HG03469 (cell line): ENCODE data around the gene PM20D1.
"Not testable (repeated sequence)": the region's sequence is repeated elsewhere in the genome, so short reads cannot be mapped to it uniquely, and the experiment has no call there.

Source experiments
- ATAC-seq: cut with Tn5 transposase; IDR thresholded peaks from one replicate; pipeline ENCODE4 v1.9.1; 2021; ENCODE audit warnings: mild to moderate bottlenecking, moderate library complexity, moderate number of reproducible peaks; ENCODE audit not compliant: unreplicated experiment

The PM20D1 gene, protein sequence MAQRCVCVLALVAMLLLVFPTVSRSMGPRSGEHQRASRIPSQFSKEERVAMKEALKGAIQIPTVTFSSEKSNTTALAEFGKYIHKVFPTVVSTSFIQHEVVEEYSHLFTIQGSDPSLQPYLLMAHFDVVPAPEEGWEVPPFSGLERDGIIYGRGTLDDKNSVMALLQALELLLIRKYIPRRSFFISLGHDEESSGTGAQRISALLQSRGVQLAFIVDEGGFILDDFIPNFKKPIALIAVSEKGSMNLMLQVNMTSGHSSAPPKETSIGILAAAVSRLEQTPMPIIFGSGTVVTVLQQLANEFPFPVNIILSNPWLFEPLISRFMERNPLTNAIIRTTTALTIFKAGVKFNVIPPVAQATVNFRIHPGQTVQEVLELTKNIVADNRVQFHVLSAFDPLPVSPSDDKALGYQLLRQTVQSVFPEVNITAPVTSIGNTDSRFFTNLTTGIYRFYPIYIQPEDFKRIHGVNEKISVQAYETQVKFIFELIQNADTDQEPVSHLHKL

DNA sequence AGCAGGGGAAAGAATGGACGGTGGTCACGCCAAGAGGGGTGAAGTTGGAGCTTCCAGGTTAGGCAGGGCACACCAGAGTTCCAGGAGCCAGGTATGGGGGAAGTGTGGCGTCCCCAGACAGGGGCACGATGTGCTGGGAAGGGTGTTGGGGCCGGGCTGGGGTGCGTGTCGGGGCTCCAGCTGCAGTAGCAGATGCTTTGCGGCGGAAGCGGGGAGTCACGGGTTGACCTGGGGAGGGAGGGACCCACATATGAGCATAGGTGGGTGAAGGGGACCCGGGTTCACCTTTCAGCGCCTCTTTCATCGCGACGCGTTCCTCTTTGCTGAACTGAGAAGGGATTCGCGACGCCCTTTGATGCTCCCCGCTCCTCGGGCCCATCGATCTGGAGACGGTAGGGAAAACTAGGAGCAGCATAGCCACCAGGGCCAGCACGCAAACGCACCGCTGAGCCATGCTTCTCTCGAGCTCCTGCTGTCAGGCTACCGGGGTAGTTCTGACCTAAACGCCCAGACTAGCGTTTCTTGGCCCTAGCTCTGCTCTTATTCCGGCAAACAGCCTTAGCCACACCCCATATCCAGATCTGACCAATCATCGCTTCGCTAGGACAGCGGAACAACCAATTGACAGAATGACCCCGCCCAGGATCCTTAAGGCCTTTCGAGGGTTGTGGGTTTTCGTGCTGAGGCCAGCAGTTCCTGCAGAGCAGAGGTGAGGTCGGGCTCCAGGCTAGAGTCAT is at the start of gene PM20D1:
Gene PM20D1 (minus strand): TSS at position 514 of the 737 bp plus-strand sequence. CDS start 60 bp downstream, at position 454.
- ATAC-seq, result peak; percentile 88

DNA sequence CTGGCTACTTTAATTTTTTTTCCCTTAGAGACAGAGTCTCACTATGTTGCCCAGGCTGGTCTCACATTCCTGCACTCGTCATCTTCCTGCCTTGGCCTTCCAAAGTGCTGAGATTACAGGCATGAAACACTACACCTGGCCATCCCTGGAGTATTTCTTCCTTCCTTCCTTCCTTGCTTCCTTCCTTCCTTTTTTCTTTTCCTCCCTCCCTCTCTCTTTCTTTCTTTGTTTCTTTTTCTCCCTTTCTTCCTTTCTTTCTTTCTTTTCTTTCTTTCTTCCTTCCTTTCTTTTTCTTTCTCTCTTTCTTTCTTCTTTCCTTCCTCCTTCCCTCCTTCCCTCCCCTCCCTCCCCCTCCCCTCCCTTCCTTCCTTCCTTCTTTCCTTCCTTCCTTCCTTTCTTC is 46.4 kb upstream of the PM20D1 start:
- ATAC-seq, result no peak

DNA sequence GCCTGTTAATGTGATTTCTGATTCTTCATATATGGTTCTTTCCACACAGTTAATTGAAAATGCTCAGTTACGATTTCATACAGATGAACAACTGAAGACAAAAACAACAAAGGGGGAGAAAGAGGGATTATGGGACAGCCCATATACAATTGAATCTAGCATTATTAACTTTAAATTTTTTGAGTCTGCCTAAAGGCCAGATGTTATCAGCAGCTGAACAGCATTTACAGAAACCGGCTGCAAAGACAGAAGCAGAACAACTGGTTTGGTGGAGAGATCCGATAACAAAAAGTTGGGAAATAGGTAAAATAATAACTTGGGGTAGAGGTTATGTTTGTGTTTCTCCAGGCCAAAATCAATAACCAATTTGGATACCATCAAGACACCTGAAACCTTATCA is 44.2 kb upstream of the PM20D1 start:
- ATAC-seq, result not testable (repeated sequence)

- not testable (repeated sequence) for ATAC-seq
These were observed 42.2 kb upstream of the PM20D1 start for GRCh38 chr1:205892175-205892574.

DNA sequence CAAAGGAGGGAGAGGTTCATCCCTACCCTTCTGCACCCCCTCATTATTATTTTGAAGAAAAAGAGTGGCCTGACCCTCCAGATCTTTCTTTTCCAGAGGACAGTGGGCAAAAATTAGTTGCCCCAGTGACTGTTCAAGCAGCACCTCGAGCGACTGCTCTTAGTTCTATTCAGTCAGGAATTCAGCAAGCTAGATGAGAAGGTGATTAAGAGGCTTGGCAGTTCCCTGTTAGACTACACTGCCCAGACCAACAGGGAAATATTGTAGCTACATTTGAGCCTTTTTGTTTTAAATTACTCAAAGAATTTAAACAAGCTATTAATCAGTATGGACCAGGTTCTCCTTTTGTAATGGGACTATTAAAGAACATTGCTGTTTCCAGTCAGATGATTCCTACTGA is 41.5 kb upstream of the PM20D1 start:
- ATAC-seq, result not testable (repeated sequence)

DNA sequence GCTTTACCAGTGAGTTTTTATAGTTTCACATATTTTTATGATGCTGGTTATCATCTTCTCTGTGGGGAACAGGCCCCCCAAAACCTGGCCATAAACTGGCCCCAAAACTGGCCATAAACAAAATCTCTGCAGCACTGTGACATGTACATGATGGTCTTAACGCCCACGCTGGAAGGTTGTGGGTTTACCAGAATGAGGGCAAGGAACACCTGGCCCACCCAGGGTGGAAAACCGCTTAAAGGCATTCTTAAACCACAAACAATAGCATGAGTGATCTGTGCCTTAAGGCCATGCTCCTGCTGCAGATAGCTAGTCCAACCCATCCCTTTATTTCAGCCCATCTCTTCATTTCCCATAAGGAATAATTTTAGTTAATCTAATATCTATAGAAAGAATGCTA is 40.7 kb upstream of the PM20D1 start:
- not testable (repeated sequence) for ATAC-seq

DNA sequence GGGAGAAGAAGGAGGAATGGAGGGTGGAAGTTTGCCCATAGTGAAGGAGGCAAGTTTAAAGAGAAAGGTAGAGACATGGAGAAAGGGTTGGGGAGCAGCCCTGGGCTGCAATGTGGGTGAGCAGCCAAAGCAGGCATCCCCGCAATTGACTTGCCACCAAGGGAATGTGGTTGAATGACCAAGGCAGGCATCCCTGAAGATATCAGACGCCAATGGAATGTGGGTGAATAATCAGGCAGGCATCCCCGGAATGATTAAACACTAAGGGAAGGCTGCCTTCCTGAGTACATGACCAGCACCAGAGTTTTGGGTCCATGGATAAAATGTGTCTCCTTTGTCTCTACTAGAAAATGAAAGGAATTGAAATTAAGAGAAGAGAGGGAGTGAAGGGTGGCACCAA is 39.8 kb upstream of the PM20D1 start:
- not testable (repeated sequence) for ATAC-seq

DNA sequence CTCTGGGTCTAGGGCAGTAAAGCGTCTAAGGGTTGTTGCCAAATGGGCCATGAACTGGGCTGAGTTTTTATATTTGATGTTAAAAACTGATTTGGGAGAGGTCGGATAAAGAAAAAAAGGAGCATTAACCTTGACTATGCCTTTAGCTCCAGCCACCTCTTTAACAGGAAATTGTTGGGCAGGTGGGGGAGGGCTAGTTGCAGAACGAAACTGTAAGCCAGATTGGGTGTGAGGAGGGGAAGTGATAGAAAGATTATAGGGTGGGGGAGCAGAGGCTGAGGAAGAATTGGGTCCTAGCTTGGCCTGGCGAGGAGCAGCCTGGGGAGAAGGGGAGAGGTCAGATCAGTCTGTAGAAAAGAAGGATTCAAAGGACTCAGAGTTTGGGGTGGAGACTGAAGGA is 39.1 kb upstream of the PM20D1 start:
- not testable (repeated sequence) for ATAC-seq

DNA sequence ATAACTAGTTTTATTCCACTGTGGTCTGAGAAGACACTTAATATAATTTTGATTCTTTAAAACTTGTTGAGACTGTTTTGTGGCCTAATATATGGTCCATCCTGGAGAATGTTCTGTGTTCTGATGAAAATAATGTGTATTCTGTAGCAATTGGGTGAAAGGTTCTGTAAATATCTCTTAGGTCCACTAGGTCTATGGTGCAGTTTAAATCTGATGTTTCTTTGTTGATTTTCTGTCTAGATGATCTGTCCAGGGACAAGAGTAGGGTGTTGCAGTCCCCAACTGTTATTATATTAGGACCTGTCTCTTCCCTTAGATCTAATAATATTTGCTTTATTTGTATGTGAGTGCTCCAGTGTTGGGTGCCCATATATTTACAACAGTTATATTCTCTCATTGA is 33.9 kb upstream of the PM20D1 start:
- no peak for ATAC-seq

DNA sequence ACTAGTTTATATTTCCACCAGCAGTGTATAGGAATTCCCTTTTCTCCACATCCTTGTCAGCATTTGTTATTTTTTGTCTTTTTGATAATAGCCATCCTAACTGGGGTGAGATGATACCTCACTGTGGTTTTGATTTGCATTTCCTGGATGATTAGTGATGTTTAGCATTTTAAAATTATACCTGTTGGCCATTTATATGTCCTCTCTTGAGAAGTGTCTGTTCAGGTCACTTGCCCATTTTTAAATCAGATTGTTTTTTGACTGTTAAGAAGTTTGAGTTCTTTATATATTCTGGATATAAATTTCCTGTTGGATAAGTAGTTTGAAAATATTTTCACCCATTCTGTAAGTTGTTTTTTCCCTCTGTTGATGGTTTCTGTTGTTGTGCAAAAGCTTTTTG is 31.0 kb upstream of the PM20D1 start:
- ATAC-seq, result no peak

GRCh38 chr1:205879974-205880373 is 30.0 kb upstream of the PM20D1 start:
- ATAC-seq, result no peak

DNA sequence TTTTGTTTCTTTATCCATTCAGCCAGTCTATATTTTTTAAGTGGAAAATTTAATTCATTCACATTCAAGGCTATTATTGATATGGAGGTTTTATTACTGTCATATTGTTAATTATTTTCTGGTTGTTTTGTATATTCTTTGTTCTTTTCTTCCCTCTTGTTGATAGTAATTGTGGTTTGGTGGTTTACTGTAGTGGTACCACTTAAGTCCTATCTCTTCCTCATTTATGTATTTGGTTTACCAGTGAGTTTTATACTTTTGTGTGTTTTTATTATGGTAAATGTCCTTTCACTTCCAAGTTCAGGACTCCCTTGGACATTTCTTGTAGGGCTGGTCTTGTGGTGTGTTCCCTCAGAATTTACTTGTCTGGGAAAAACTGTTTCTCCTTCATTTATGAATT is 28.1 kb upstream of the PM20D1 start:
- no peak for ATAC-seq

DNA sequence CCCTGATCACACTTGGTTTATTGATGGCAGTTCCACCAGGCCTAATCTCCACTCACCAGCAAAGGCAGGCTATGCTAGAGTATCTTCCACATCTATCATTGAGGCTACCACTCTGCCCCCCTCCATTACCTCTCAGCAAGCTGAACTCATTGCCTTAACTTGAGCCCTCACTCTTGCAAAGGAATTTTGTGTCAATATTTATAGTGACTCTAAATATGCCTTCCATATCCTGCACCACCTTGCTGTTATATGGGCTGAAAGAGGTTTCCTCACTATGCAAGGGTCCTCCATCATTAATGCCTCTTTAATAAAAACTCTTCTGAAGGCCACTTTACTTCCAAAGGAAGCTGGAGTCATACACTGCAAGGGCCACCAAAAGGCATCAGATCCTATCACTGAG is 23.2 kb upstream of the PM20D1 start:
- ATAC-seq, result not testable (repeated sequence)

DNA sequence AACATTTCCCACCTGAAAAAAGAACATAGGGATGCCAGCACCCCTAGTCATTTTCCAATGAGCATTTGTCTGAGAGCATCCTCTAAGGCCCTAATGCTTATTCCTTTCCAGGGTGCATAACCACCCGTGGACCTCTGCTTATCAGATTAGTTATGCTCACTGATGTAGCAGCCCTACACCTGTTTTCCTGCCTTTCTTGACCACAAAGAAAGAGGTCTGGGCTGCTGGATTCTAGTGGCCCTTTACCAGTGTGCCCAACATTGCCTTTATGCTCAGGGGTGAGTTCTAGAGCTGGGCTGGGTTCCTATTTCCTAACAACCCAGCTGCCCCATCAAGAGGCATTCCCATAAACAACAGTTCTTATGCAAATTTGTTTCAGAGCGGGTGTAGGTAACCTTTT is 20.3 kb upstream of the PM20D1 start:
- ATAC-seq, result no peak

DNA sequence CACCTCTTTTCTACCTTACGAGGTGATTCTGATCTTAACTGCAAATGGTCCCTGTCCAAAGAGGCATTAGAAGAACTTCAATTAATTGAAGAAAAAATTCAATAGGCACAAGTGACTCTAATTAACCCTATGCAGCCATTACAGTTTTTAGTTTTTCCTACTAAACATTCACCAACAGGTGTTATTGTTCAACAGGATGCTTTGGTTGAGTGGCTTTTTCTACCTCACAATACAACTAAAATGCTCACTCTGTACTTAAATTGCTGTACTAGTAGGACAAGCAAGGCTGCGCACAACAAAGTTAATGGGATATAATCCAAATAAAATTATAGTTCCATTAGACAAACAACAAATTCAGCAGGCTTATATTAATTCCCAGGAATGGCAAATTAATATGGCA is 11.6 kb upstream of the PM20D1 start:
- no peak for ATAC-seq

- no peak for ATAC-seq
These were observed 8.4 kb upstream of the PM20D1 start for GRCh38 chr1:205858141-205858961.

DNA sequence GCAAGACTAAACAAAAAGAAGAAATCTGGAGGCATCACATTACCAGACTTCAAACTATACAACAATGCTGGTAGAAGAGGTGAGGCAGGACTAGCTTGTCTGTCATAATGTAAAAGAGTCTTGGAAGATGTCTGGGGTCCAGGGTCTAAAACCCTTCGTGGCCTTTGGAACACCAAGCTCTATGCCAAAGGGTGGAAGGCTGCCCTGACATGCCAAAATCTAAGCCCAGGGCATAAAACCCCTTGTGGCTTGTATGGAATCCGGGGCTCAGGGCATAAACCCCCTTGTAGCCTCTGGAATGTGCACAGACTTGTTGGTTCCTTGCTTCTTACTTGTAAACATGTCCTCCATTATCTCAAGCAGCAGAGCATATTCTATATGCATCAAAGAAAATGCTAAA is 7.6 kb upstream of the PM20D1 start:
- ATAC-seq, result not testable (repeated sequence)

DNA sequence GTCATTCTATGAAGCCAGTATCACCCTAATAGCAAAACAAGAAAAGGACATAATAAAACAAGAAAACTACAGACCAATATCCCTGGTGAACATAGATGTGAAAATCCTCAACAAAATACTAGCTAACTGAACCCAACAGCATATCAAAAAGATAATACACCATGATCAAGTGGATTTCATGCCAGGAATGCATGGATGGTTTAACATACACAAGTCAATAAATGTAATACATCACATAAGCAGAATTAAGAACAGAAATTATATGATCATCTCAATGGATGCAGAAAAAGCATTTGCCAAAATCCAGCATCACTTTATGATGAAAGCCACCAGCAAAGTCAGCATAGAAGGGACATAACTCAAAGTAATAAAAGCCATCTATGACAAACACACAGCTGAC is 6.5 kb upstream of the PM20D1 start:
- no peak for ATAC-seq

GRCh38 chr1:205852969-205853368 is 3.0 kb upstream of the PM20D1 start:
- ATAC-seq, result no peak

GRCh38 chr1:205851993-205852392 is 2.1 kb upstream of the PM20D1 start:
- ATAC-seq, result no peak
